ENCODE data around the gene KDELR1. TPM values are rescaled to one million over a fixed set of nuclear protein-coding genes. Genes with fewer than 3 reads are reported as not detected.
"Not testable (repeated sequence)": the region's sequence is repeated elsewhere in the genome, so short reads cannot be mapped to it uniquely, and the experiment has no call there.

Gene KDELR1
- total RNA-seq, 1 donor from 2014 or later, result 227 TPM

- H3K4me1 Mint-ChIP-seq (ENCODE audit: unreplicated experiment), result peaks cover 12% of the 10 kb centered on the region
- peaks cover 4% of the 10 kb centered on the region for H3K36me3 Mint-ChIP-seq
- H3K4me3 Mint-ChIP-seq, result peak overlapping the region; percentile 76
- TF ChIP-seq, protein P1, sequence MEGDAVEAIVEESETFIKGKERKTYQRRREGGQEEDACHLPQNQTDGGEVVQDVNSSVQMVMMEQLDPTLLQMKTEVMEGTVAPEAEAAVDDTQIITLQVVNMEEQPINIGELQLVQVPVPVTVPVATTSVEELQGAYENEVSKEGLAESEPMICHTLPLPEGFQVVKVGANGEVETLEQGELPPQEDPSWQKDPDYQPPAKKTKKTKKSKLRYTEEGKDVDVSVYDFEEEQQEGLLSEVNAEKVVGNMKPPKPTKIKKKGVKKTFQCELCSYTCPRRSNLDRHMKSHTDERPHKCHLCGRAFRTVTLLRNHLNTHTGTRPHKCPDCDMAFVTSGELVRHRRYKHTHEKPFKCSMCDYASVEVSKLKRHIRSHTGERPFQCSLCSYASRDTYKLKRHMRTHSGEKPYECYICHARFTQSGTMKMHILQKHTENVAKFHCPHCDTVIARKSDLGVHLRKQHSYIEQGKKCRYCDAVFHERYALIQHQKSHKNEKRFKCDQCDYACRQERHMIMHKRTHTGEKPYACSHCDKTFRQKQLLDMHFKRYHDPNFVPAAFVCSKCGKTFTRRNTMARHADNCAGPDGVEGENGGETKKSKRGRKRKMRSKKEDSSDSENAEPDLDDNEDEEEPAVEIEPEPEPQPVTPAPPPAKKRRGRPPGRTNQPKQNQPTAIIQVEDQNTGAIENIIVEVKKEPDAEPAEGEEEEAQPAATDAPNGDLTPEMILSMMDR (conservative IDR thresholded peaks at IDR 0.05), result no peak
- H3K27me3 Mint-ChIP-seq, result peaks cover 54% of the 10 kb centered on the region
- H3K9me3 Mint-ChIP-seq, result no peaks in the 10 kb centered on the region
- DNase-seq (ENCODE audit: extremely low spot score, unreplicated experiment), result no peak
- no peak overlapping the region for H3K27ac Mint-ChIP-seq
Observed at GRCh38 chr19:48394331-48395169, 3.2 kb upstream of the KDELR1 start.

DNA sequence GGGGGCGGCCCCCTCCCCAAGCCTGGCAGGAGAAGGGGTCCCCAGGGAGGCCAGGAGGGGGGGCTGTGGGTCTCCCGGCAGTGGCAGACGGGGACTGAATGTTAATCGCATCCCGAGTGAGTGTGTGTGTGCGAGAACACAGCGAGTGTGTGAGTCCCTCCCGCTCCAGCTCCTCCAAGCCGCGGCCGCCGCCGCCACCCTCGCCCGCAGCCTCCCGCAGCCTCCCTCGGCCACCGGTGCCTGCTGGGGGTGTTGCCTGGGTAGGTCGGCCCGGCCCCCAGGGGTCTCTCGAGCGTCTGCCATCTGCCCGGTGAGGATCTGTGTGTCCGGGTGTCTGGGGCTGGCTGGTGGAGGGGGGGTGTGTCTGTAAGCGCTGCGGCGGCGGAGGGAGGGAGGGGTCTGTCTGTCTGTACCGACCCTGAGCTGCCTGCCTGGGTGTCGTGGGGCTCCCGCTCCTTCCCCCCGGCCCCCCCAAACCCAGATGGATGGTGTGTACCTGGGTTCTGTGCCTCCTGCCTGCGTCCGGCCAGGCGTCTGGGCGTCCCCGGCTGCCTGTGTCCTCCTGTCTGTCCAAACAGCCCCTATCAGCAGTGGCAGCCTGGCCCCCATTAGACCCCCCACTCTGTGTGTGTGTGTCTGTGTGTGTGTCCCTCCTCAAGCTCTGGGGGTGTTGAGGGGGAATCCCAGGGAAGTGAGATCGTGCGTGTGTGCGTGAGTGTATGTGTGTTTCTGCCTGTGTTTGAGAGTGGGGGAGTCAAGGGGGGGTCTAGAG is 2.4 kb upstream of the KDELR1 start, which contains the start of gene GRIN2D:
Gene GRIN2D (plus strand): TSS at position 110 of the 772 bp plus-strand sequence. CDS start 4,725 bp downstream, outside the sequence.
- peaks cover 51% of the 10 kb centered on the region for H3K27me3 Mint-ChIP-seq
- peaks cover 4% of the 10 kb centered on the region for H3K36me3 Mint-ChIP-seq
- no peak for DNase-seq (ENCODE audit: extremely low spot score, unreplicated experiment)
- H3K9me3 Mint-ChIP-seq, result no peaks in the 10 kb centered on the region
- H3K4me3 Mint-ChIP-seq, result peak within 1 kb of the TSS; percentile 81
- peak within 1 kb of the TSS; percentile 53 for H3K27ac Mint-ChIP-seq
- TF ChIP-seq, protein P1 (conservative IDR thresholded peaks at IDR 0.05), result peak; percentile 27
- peaks cover 12% of the 10 kb centered on the region for H3K4me1 Mint-ChIP-seq (ENCODE audit: unreplicated experiment)

- TF ChIP-seq, protein P1 (conservative IDR thresholded peaks at IDR 0.05), result no peak
- peaks cover 10% of the 10 kb centered on the region for H3K36me3 Mint-ChIP-seq
- peaks cover 49% of the 10 kb centered on the region for H3K27me3 Mint-ChIP-seq
- peak overlapping the region; percentile 53 for H3K27ac Mint-ChIP-seq
- H3K4me1 Mint-ChIP-seq (ENCODE audit: unreplicated experiment), result peaks cover 12% of the 10 kb centered on the region
- no peak for DNase-seq (ENCODE audit: extremely low spot score, unreplicated experiment)
- no peaks in the 10 kb centered on the region for H3K9me3 Mint-ChIP-seq
- peak overlapping the region; percentile 81 for H3K4me3 Mint-ChIP-seq
Observed at GRCh38 chr19:48392860-48393558, 1.7 kb upstream of the KDELR1 start.

DNA sequence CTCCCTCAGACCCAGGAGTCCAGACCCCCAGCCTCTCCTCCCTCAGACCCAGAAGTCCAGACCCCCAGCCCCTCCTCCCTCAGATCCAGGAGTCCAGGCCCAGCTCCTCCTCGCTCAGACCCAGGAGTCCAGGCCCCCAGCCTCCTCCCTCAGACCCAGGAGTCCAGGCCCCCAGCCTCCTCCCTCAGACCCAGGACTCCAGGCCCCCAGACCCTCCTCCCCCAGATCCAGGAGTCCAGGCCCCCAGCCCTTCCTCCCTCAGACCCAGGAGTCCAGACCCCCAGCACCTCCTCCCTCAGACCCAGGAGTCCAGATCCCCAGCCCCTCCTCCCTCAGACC is 624 bp upstream of the KDELR1 start:
- H3K4me3 Mint-ChIP-seq; DNase-seq (ENCODE audit: extremely low spot score, unreplicated experiment); H3K9me3 Mint-ChIP-seq; H3K4me1 Mint-ChIP-seq (ENCODE audit: unreplicated experiment); H3K27ac Mint-ChIP-seq: not testable (repeated sequence)
- peaks cover 11% of the 10 kb centered on the region for H3K36me3 Mint-ChIP-seq
- H3K27me3 Mint-ChIP-seq, result peaks cover 39% of the 10 kb centered on the region

GRCh38 chr19:48390188-48391099 is 907 bp downstream of the KDELR1 start:
- H3K27ac Mint-ChIP-seq, result peak overlapping the region; percentile 88
- H3K9me3 Mint-ChIP-seq, result no peaks in the 10 kb centered on the region
- TF ChIP-seq, protein P1 (conservative IDR thresholded peaks at IDR 0.05), result peak; percentile 77
- H3K36me3 Mint-ChIP-seq, result peaks cover 11% of the 10 kb centered on the region
- peak; percentile 80 for DNase-seq (ENCODE audit: extremely low spot score, unreplicated experiment)
- H3K4me3 Mint-ChIP-seq, result peak overlapping the region; percentile 97
- no peaks in the 10 kb centered on the region for H3K4me1 Mint-ChIP-seq (ENCODE audit: unreplicated experiment)
- H3K27me3 Mint-ChIP-seq, result peaks cover 26% of the 10 kb centered on the region

Data from type B pancreatic cell (in vitro differentiated cells).